Heart right ventricle (tissue), 16 donors: Measurements from ENCODE around the gene DRAXIN. TPM values are rescaled to one million over a fixed set of nuclear protein-coding genes. Genes with fewer than 3 reads are reported as not detected.
A peak's percentile ranks its signal among the peaks of the same experiment; 100 is the strongest.

Experiments
- ATAC-seq, 8 donors: fragments of 200-7000 bp; cut with Tn5 transposase; one replicate each; pipeline ENCODE4 v1.9.1; 2020; ENCODE audit warnings: mild to moderate bottlenecking in 8 of 8, moderate library complexity in 8 of 8, moderate number of reproducible peaks in 1 of 8
- DNase-seq, 2 donors: peaks; one replicate each; pipeline ENCODE4 v3.0.0-alpha.2; 2020
- H3K27ac ChIP-seq, 10 donors: fragments of 200-600 bp; sonication (generic) in 2 of 10; one replicate each; pipeline versions ENCODE4 v1.5.0 to v1.8.0; 2020 to 2022; ENCODE audit warnings: mild to moderate bottlenecking in 3 of 10
- H3K27me3 ChIP-seq, 7 donors: fragments of 200-600 bp; one replicate each; pipeline ENCODE4 v1.8.0; 2021 to 2022; ENCODE audit warnings: mild to moderate bottlenecking in 2 of 7
- H3K36me3 ChIP-seq, 9 donors: fragments of 200-600 bp; sonication (generic) in 1 of 9; one replicate each; pipeline versions ENCODE4 v1.5.0 to v1.8.0; 2020 to 2022; ENCODE audit warnings: mild to moderate bottlenecking in 2 of 9
- H3K4me1 ChIP-seq, 9 donors: fragments of 200-600 bp; sonication (generic) in 1 of 9; one replicate each; pipeline versions ENCODE4 v1.5.0 to v1.8.0; 2020 to 2022; ENCODE audit warnings: mild to moderate bottlenecking in 4 of 9
- H3K4me3 ChIP-seq, 10 donors: fragments of 200-600 bp; sonication (generic) in 2 of 10; one replicate each; pipeline versions ENCODE4 v1.5.0 to v1.8.0; 2020 to 2022; ENCODE audit warnings: mild to moderate bottlenecking in 7 of 10, moderate library complexity in 2 of 10
- H3K9me3 ChIP-seq, 11 donors: fragments of 200-600 bp in 10 of 11; sonication (generic) in 2 of 11; one replicate each; pipeline versions ENCODE4 v1.5.0 to v1.8.0; 2013 to 2022; ENCODE audit warnings: mild to moderate bottlenecking in 2 of 11, control low read depth in 1 of 11, moderate library complexity in 1 of 11
- WGBS, 2 donors: extraction: QIAGEN DNeasy Blood & Tissue Kit; methylation state at CpG; one replicate each; pipeline ENCODE4 v1.1.7; 2013; ENCODE audit warnings: inconsistent platforms in 1 of 2; 5-methylcytosine and 5-hydroxymethylcytosine counted together
- intact Hi-C, 10 donors: fragments of 100-400 bp; cut with DNase I; formaldehyde crosslinking; loops; one replicate each; pipeline versions ENCODE4 v1.11.1 to v1.14.2; 2022
- polyA plus RNA-seq, 2 donors: library from polyadenylated mRNA; stranded (reverse); fragments of 200-250 nt; gene quantifications; one replicate each; pipeline ENCODE4 v1.2.3, GENCODE V29; 2013
- total RNA-seq, 10 donors: library from RNA; stranded (reverse); fragmentation: NEBNext Ultra II Directional in 3 of 10; extraction: Animal tissue kit (Norgen Biotek cat#: 25700) in 3 of 10; gene quantifications; one replicate each; pipeline versions ENCODE4 v1.2.1 to v1.2.4, GENCODE V29; 2021 to 2023
- TF ChIP-seq, protein P1 (sequence below), 9 donors: fragments of 200-600 bp; sonication (generic) in 2 of 9; IDR thresholded peaks; one replicate each; pipeline versions ENCODE4 v1.5.0 to v1.8.0; 2021 to 2022; ENCODE audit warnings: antibody characterized with exemption in 9 of 9, mild to moderate bottlenecking in 5 of 9, moderate library complexity in 1 of 9
- donor health status: Arrhythmogenic right ventricular cardiomyopathy.
- donor health status: ischemic (EF 13 %, LVEDD 7.1; RV severe dilation, severe dysfunction).
- donor health status: healthy with polysubstance abuse.
- donor health status: DM: no; HTN: yes; CAD: no.
- donor health status: DM: no; HTN: no; CAD: no.
- donor health status: ischemic (EF 25% LVEDD 6.9; RV normal size, moderate dysfunction).
- donor health status: ischemic (EF 25% LVEDD 5.7; RV mildly dilated, moderate dysfunction).
- donor health status: healthy.
- donor health status: DM: yes; HTN: yes; CAD: no.
- donor health status: Ischemic cardiomyopathy.
- donor health status: ischemic (EF 35%, LVEDD 5.7; RV mildly dilated, moderate dysfunction).
- donor health status: nonischemic (EF 11% LVEDD 7.7; RV severe dilation, severe dysfunction).
- donor health status: DM: yes; HTN: yes; CAD: no.
- donor health status: PGD.
- donor health status: ischemic (EF 29% LVEDD 5.4; RV normal size, mild dysfunction).
- donor health status: nonischemic (EF 23%, LVEDD 6.1; RV moderate dilation, normal function).

Gene DRAXIN
- total and polyA plus RNA-seq, 12 donors = 0.01 to 0.18 (median 0.08) TPM; not detected in 2

DNA sequence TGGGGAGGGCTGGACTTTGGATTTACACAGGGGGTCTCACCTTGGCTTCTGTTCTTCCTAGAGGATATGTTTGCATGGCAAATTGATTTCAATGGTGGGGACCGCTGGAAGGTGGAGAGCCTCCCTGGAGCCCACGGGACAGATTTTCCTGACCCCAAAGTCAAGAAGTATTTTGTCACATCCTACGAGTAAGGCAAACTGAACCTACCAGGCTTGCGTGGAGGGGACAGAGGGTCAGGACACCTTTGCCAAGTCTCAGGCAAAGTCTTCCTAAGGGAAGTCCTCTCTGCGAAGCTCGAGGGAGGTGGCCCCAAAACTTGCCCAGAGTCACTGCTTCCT is 20.3 kb upstream of the DRAXIN start:
- no peak for ATAC-seq

DNA sequence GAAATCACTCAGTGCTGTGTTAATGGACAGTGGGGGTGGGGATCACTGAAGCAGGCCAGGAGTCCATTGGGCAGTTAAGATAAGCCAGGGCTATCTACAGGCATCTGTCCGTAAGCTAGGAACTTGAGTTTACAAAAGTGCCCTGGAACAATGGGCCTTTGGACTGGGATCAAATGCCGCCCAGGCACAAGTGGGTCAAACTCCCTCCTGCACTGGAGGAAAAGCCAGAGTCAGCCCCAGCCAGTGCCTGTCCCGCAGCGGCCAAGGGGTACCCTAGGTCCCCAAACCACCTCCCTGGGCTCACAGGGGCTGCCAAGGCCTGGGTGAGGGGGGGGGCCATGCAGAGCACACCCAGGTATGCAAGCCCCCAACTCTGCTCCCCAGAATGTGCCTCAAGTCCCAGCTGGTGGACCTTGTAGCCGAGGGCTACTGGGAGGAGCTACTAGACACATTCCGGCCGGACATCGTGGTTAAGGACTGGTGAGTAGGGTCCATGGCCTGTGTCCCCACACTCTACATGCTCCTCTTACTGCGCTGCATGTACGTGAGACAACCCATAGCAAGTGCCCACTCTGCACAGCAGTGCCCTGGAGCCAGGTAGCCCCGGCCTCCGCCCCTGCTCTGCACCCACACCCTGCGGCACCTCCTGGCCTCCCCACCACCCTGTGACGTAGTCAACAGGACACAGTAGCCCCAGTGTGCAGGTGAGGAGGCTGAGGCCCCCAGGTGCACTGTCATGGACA is 19.8 kb upstream of the DRAXIN start:
- peaks cover 0 to 77% (median 21%) of the 10 kb centered on the region in 9 donors for H3K36me3 ChIP-seq

More for the DNA sequence above, 20.3 kb upstream of the DRAXIN start:
- H3K9me3 ChIP-seq = no peaks in the 10 kb centered on the region
- H3K4me3 ChIP-seq = no peak overlapping the region
- H3K27me3 ChIP-seq = no peaks in the 10 kb centered on the region
- TF ChIP-seq, protein P1, sequence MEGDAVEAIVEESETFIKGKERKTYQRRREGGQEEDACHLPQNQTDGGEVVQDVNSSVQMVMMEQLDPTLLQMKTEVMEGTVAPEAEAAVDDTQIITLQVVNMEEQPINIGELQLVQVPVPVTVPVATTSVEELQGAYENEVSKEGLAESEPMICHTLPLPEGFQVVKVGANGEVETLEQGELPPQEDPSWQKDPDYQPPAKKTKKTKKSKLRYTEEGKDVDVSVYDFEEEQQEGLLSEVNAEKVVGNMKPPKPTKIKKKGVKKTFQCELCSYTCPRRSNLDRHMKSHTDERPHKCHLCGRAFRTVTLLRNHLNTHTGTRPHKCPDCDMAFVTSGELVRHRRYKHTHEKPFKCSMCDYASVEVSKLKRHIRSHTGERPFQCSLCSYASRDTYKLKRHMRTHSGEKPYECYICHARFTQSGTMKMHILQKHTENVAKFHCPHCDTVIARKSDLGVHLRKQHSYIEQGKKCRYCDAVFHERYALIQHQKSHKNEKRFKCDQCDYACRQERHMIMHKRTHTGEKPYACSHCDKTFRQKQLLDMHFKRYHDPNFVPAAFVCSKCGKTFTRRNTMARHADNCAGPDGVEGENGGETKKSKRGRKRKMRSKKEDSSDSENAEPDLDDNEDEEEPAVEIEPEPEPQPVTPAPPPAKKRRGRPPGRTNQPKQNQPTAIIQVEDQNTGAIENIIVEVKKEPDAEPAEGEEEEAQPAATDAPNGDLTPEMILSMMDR (IDR thresholded peaks at IDR 0.05) = no peak
- no peak for DNase-seq
- peak overlapping the region in 1 of 10 donors; percentile 0 for H3K27ac ChIP-seq
- H3K36me3 ChIP-seq = peaks cover 0 to 72% (median 16%) of the 10 kb centered on the region in 9 donors
- H3K4me1 ChIP-seq = peaks cover 0 to 15% (median 5%) of the 10 kb centered on the region in 9 donors
- intact Hi-C loops = no loop called here
- 85 to 86% methylated on average over 6 of the region's 6 CpGs for WGBS, 2 donors

DNA sequence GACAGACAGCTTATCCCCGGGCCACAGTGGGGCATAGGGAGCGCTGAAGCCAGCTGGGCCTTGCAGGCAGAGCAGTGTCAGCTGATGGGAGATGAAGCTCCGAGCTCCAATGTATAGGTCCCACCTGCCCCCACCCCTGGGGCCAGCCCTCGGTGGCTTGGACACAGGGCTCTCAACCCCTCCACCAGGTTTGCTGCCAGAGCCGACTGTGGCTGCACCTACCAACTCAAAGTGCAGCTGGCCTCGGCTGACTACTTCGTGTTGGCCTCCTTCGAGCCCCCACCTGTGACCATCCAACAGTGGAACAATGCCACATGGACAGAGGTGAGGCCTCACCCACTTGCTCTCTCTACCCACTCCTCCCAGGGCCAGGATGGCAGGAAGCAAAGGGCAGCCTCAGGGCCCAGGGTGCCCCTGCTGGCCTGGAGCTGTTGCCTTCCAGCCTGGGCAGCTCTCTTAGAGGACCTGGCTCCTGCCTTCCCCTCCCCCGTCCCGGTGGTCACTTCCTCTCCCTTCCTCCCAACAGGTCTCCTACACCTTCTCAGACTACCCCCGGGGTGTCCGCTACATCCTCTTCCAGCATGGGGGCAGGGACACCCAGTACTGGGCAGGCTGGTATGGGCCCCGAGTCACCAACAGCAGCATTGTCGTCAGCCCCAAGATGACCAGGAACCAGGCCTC is 18.3 kb upstream of the DRAXIN start:
- Histone ChIP-seq H3K27ac (no peak overlapping the region), H3K27me3 (no peaks in the 10 kb centered on the region), H3K4me3 (no peak overlapping the region), H3K9me3 (no peaks in the 10 kb centered on the region), H3K4me1 (peaks cover 0 to 6% (median 0%) of the 10 kb centered on the region in 9 donors), H3K36me3 (peaks cover 0 to 88% (median 21%) of the 10 kb centered on the region in 9 donors)
- 94 to 95% methylated on average over 14 of the region's 14 CpGs for WGBS, 2 donors
- intact Hi-C loops = no loop called here
- TF ChIP-seq, protein P1 (IDR thresholded peaks at IDR 0.05) = no peak
- ATAC-seq = no peak
- no peak for DNase-seq

More for the DNA sequence above, 19.8 kb upstream of the DRAXIN start:
- Histone ChIP-seq H3K9me3 (no peaks in the 10 kb centered on the region), H3K27me3 (no peaks in the 10 kb centered on the region), H3K4me3 (no peak overlapping the region), H3K27ac (no peak overlapping the region), H3K4me1 (peaks cover 0 to 15% (median 5%) of the 10 kb centered on the region in 9 donors)
- WGBS, 2 donors = 86 to 91% methylated on average over 14 of the region's 14 CpGs
- ATAC-seq (peak in 2 of 8 donors; percentile 21 to 22), DNase-seq (no peak)
- intact Hi-C loops = no loop called here
- TF ChIP-seq, protein P1 (IDR thresholded peaks at IDR 0.05) = no peak

DNA sequence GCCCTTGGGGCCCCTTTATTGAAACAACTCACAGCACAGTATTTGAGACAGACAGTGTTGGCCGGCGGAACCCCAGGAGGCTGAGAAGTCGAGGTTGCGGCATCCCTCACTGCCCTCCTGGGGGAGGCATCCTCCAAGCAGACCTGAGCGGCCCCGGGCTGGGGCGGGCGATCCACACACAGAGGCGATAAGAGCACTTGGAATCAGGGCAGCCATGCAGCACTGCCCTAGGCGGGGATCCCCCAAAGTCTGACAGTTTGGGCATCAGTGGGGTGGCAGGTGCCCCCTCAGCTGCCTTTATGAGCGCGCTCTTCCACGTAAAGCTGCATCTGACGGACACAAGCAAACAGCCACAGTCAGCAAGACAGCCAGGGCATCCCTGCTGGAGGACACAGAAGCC is 17.0 kb upstream of the DRAXIN start:
- no peak overlapping the region for H3K27ac ChIP-seq
- intact Hi-C loops = no loop called here
- TF ChIP-seq, protein P1 (IDR thresholded peaks at IDR 0.05) = no peak
- 97 to 98% methylated on average over 14 of the region's 14 CpGs for WGBS, 2 donors
- DNase-seq (no peak), ATAC-seq (no peak)
- no peak overlapping the region for H3K4me3 ChIP-seq
- peaks cover 0 to 77% (median 21%) of the 10 kb centered on the region in 9 donors for H3K36me3 ChIP-seq
- no peaks in the 10 kb centered on the region for H3K9me3 ChIP-seq
- H3K27me3 ChIP-seq = no peaks in the 10 kb centered on the region
- H3K4me1 ChIP-seq = peaks cover 0 to 6% (median 0%) of the 10 kb centered on the region in 9 donors
